GM13976 (cell line): ENCODE results near the gene SRXN1.
"Not testable (repeated sequence)": the region's sequence is repeated elsewhere in the genome, so short reads cannot be mapped to it uniquely, and the experiment has no call there.

Experiments used
- DNase-seq: peaks from one replicate; pipeline ENCODE4 v3.0.0; 2012; ENCODE audit warnings: low spot score
- in situ Hi-C: fragments of 300-500 bp; cut with MboI; formaldehyde crosslinking; loops from one replicate; pipeline ENCODE4 v1.12.0; 2022; ENCODE audit warnings: low sequenced_read_pairs, mixed read lengths, inconsistent platforms; ENCODE audit not compliant: unreplicated experiment
- TF ChIP-seq, protein P1 (sequence below): IDR thresholded peaks from 2 replicates; pipeline ENCODE4 v1.5.1; 2012; ENCODE audit warnings: borderline replicate concordance, mild to moderate bottlenecking; ENCODE audit not compliant: insufficient read depth; ENCODE audit errors: extremely low read depth, missing control alignments, control extremely low read depth

Gene SRXN1

DNA sequence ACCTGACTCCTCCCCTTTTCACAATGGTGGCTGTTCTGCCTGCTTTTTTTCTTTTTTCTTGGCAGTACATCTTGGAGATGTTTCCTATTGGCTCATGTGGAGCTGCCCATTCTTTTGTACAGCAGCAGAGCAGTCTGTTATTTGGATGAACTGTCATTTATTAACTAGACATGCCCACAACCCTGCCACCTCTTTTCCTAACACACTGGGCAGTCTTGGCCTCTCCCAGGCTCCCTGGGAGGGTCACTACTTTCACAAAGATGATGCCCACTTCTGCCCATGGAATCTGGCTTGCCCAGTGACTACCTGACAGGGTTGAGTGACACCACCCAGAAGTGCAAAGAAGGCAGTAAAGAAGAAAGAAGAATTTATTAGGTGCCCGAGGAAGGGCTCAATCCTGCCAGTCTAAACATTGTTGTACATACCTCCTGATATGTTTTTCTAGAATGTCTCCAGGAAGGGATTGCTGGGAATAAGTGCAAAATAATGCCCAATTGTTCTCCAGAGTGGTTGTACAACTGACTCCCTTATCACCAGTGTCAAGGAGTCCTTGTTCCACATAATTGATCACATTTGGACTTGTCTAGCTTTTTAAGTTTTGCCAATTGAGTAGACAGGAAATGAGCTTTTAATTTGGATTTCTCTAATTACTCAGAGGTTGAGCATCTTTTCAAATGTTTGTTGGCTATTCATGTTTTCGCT is 42.3 kb upstream of the SRXN1 start:
- in situ Hi-C loops: no loop called here
- TF ChIP-seq, protein P1, sequence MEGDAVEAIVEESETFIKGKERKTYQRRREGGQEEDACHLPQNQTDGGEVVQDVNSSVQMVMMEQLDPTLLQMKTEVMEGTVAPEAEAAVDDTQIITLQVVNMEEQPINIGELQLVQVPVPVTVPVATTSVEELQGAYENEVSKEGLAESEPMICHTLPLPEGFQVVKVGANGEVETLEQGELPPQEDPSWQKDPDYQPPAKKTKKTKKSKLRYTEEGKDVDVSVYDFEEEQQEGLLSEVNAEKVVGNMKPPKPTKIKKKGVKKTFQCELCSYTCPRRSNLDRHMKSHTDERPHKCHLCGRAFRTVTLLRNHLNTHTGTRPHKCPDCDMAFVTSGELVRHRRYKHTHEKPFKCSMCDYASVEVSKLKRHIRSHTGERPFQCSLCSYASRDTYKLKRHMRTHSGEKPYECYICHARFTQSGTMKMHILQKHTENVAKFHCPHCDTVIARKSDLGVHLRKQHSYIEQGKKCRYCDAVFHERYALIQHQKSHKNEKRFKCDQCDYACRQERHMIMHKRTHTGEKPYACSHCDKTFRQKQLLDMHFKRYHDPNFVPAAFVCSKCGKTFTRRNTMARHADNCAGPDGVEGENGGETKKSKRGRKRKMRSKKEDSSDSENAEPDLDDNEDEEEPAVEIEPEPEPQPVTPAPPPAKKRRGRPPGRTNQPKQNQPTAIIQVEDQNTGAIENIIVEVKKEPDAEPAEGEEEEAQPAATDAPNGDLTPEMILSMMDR: no peak
- no peak for DNase-seq

DNA sequence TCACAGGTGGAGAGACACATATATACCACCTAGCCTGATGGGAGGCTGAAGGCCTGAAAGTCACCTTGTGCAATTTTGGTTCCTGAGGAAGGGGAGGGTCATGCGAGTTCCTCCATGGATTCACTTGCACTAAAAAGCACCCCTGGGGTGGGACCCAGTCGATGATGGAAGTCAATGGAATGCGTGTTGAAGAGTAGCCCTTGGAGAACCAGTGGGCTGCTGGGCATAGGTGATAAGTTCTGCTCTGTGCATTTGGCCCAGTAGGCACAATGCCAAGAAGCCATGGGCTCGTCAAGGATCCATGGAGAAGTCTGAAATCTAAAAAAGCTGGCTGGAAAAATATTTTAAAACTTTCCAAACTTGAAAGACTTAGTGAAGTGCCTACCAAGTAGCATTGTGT is 41.5 kb upstream of the SRXN1 start:
- in situ Hi-C loops: no loop called here
- TF ChIP-seq, protein P1: no peak

DNA sequence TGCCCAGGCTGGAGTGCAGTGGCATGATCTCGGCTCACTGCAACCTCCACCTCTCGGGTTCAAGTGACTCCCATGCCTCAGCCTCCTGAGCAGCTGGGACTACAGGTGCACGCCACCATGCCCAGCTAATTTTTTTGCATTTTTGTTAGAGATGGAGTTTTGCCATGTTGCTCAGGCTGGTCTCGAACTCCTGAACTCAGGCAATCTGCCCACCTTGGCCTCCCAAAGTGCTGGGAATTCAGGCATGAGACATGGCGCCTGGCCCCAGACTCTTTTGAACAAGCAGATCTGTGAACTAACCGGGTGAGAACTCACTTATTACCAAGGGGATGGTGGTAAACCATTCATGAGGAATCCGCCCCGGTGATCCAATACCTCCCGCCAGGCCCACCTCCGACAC is 40.8 kb upstream of the SRXN1 start:
- in situ Hi-C loops, DNase-seq: not testable (repeated sequence)

More for the DNA sequence above, 41.5 kb upstream of the SRXN1 start:
- DNase-seq: no peak

DNA sequence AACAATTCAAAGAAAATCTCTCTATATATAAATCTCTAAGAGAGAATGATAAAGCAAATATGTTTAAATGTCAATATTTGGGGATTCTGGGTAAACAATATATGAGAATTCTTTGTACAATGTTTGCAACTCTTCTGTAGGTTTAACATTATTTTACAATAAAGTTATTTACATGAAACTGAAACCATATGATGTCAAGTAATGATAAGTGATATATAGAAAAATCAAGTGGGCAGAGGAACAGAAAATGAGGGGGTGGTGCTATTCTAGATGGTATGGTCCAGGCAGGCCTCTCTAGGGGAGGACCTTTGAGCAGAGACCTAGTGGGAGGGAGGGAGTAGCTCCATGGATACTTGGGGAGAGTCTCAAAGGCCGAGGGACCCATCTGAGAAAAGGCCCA is 39.0 kb upstream of the SRXN1 start:
- DNase-seq: no peak
- in situ Hi-C loops: no loop called here
- TF ChIP-seq, protein P1: no peak

DNA sequence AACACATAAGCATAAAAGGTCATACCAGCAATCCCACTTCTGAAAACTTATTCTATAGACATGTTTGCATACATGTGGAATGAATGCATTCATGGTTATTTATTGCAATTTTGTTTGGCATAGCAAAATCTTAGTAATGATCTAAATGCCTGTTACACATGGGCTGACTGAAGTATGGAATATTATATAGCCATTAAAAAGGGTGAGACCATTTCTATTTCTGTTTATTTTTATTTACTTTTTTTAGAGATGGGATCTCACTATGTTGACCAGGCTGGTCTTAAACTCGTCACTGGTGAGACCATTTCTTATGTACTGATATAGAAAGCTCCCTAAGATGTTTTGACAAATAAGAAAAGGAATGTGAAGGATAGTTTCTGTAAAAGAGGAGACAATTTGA is 36.9 kb upstream of the SRXN1 start:
- in situ Hi-C loops: no loop called here
- DNase-seq: no peak
- TF ChIP-seq, protein P1: no peak

DNA sequence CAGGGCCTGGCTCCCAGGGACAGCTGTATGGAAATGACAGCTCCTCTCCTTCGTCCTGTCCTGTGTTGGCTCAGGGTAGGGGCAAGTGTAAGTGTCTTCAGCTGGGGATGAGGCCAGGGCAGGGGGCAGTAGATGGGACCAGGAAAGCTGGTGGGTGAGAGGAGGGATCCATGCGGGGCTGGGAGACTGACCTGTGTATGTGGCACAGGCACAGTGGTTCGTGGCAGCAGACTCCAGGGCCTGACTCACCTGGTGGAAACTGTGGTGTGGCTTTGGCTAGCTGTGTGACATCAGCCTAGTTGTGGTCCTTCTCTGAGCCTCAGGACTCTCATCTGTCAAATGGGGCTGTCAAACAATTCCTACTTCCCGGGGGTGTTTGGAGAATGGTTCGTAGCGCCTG is 36.3 kb upstream of the SRXN1 start:
- TF ChIP-seq, protein P1: no peak
- in situ Hi-C loops: no loop called here
- no peak for DNase-seq

DNA sequence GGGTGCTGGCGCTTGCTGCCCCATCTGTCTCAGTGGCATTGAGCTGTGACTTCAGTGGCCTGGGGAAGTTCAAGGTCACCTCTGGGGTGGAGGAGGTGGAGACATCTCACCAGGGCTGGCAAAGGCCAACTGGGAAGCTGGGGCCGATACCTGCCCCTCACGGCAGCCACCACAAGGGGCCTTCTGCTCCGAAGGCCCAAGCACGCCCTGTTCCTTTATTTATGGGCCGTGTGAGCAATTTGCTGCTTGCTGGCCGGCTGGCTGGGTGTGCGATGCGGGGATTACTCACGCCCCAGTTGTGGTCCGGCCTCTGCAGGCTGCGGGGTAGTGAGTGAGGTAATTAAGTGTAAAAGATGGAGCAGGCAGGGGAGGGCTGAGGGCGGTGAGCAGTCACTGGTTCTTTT is 35.8 kb upstream of the SRXN1 start:
- in situ Hi-C loops: no loop called here
- TF ChIP-seq, protein P1: no peak
- DNase-seq: no peak
